H9 (cell line): ENCODE results near the gene ATN1. TPM values are rescaled to one million over a fixed set of nuclear protein-coding genes. Genes with fewer than 3 reads are reported as not detected.
A peak's percentile ranks its signal among the peaks of the same experiment; 100 is the strongest.

Experiments
- DNase-seq: peaks from one replicate; pipeline ENCODE4 v3.0.0-alpha.2; 2017
- H2AFZ ChIP-seq: one replicate; pipeline ENCODE4 v1.6.1; 2013; ENCODE audit warnings: mild to moderate bottlenecking, low read length, control low read depth, moderate library complexity
- H2AK5ac ChIP-seq: 2 replicates; pipeline ENCODE4 v1.6.1; 2013; ENCODE audit warnings: low read length, control low read depth, mixed read lengths; ENCODE audit not compliant: insufficient read length
- H2BK120ac ChIP-seq: one replicate; pipeline ENCODE4 v1.6.1; 2013; ENCODE audit warnings: low read depth, mild to moderate bottlenecking, low read length, control low read depth, inconsistent platforms; ENCODE audit not compliant: poor library complexity, severe bottlenecking
- H2BK12ac ChIP-seq: 2 replicates; pipeline ENCODE4 v1.6.1; 2013; ENCODE audit warnings: low read length, control low read depth, mixed read lengths, low read depth; ENCODE audit not compliant: insufficient read length
- H2BK15ac ChIP-seq: 2 replicates; pipeline ENCODE4 v1.6.1; 2013; ENCODE audit warnings: low read depth, low read length, control low read depth
- H2BK20ac ChIP-seq: one replicate; pipeline ENCODE4 v1.6.1; 2013; ENCODE audit warnings: low read depth, mild to moderate bottlenecking, low read length, control low read depth, inconsistent platforms; ENCODE audit not compliant: poor library complexity, severe bottlenecking
- H2BK5ac ChIP-seq: 2 replicates; pipeline ENCODE4 v1.6.1; 2013; ENCODE audit warnings: low read length, control low read depth, mixed read lengths; ENCODE audit not compliant: insufficient read length
- H3K14ac ChIP-seq: 2 replicates; pipeline ENCODE4 v1.6.1; 2013; ENCODE audit warnings: low read length, control low read depth; ENCODE audit not compliant: insufficient read depth
- H3K18ac ChIP-seq: 2 replicates; pipeline ENCODE4 v1.6.1; 2013; ENCODE audit warnings: low read depth, mild to moderate bottlenecking, mixed read lengths, low read length, control low read depth; ENCODE audit not compliant: insufficient read length
- H3K23ac ChIP-seq: 2 replicates; pipeline ENCODE4 v1.6.1; 2013; ENCODE audit warnings: low read length, control low read depth, mixed read lengths, low read depth; ENCODE audit not compliant: insufficient read length
- H3K23me2 ChIP-seq: 2 replicates; pipeline ENCODE4 v1.6.1; 2013; ENCODE audit warnings: low read depth, mild to moderate bottlenecking, mixed read lengths, low read length, control low read depth; ENCODE audit not compliant: insufficient read length, poor library complexity, severe bottlenecking
- H3K27ac ChIP-seq: 2 replicates; pipeline ENCODE4 v1.5.1; 2013; ENCODE audit warnings: low read length, control low read depth, mixed read lengths, low read depth; ENCODE audit not compliant: insufficient read length
- H3K27me3 ChIP-seq: 2 replicates; pipeline ENCODE4 v1.6.1; 2013; ENCODE audit warnings: low read length, control low read depth, inconsistent platforms; ENCODE audit not compliant: insufficient read depth
- H3K4ac ChIP-seq: 2 replicates; pipeline ENCODE4 v1.6.1; 2013; ENCODE audit warnings: low read depth, mild to moderate bottlenecking, control low read depth, inconsistent platforms, low read length, moderate library complexity
- H3K4me1 ChIP-seq: 2 replicates; pipeline ENCODE4 v1.6.1; 2013; ENCODE audit warnings: low read length, control low read depth, inconsistent platforms; ENCODE audit not compliant: insufficient read depth
- H3K4me2 ChIP-seq: 2 replicates; pipeline ENCODE4 v1.6.1; 2013; ENCODE audit warnings: low read length, control low read depth, mixed read lengths; ENCODE audit not compliant: insufficient read length, insufficient read depth
- H3K56ac ChIP-seq: 2 replicates; pipeline ENCODE4 v1.6.1; 2013; ENCODE audit warnings: low read depth, mild to moderate bottlenecking, mixed read lengths, low read length, control low read depth; ENCODE audit not compliant: insufficient read length
- H3K79me1 ChIP-seq: 2 replicates; pipeline ENCODE4 v1.6.1; 2013; ENCODE audit warnings: low read depth, mild to moderate bottlenecking, moderate library complexity, low read length, control low read depth, inconsistent platforms; ENCODE audit not compliant: insufficient read depth, poor library complexity, severe bottlenecking
- H3K79me2 ChIP-seq: 2 replicates; pipeline ENCODE4 v1.6.1; 2013; ENCODE audit warnings: low read length, control low read depth, inconsistent platforms; ENCODE audit not compliant: insufficient read depth
- H3K9ac ChIP-seq: 2 replicates; pipeline ENCODE4 v1.6.1; 2013; ENCODE audit warnings: low read length, control low read depth, mixed read lengths; ENCODE audit not compliant: insufficient read length; ENCODE audit errors: extremely low read depth
- H3K9me3 ChIP-seq: one replicate; pipeline ENCODE4 v1.6.1; 2013; ENCODE audit warnings: low read depth, low read length, inconsistent platforms; ENCODE audit not compliant: control insufficient read depth
- H3T11ph ChIP-seq: one replicate; pipeline ENCODE4 v1.6.1; 2013; ENCODE audit warnings: mild to moderate bottlenecking, low read length, control low read depth, inconsistent platforms
- H4K20me1 ChIP-seq: one replicate; pipeline ENCODE4 v1.6.1; 2013; ENCODE audit not compliant: control insufficient read depth, insufficient read length, insufficient read depth
- H4K5ac ChIP-seq: 2 replicates; pipeline ENCODE4 v1.6.1; 2013; ENCODE audit warnings: low read depth, mild to moderate bottlenecking, mixed read lengths, low read length, control low read depth; ENCODE audit not compliant: insufficient read length
- H4K8ac ChIP-seq: replicated peaks from 2 replicates; pipeline ENCODE4 v1.6.1; 2013; ENCODE audit warnings: low read length, control low read depth, mixed read lengths, low read depth; ENCODE audit not compliant: insufficient read length
- H4K91ac ChIP-seq: 2 replicates; pipeline ENCODE4 v1.6.1; 2013; ENCODE audit warnings: low read depth, mild to moderate bottlenecking, moderate library complexity, mixed read lengths, low read length, control low read depth; ENCODE audit not compliant: insufficient read length
- H3K27ac Mint-ChIP-seq, 3 experiments: 2 replicates in 2 of 3; 3 replicates in 1 of 3; pipeline ENCODE4 v1.8.0; 2020 to 2021; ENCODE audit warnings: mixed read lengths in 3 of 3, mild to moderate bottlenecking in 1 of 3, moderate library complexity in 1 of 3
- H3K27me3 Mint-ChIP-seq: 2 replicates; pipeline ENCODE4 v1.8.0; 2021; ENCODE audit warnings: low read depth, mild to moderate bottlenecking, moderate library complexity, mixed read lengths
- H3K36me3 Mint-ChIP-seq, 3 experiments: 2 replicates in 2 of 3; 3 replicates in 1 of 3; pipeline ENCODE4 v1.8.0; 2020 to 2021; ENCODE audit warnings: low read depth in 3 of 3, mixed read lengths in 3 of 3; ENCODE audit not compliant: insufficient read depth in 1 of 3
- H3K4me1 Mint-ChIP-seq, 2 experiments: 2 replicates each; pipeline ENCODE4 v1.8.0; 2020; ENCODE audit warnings: mixed read lengths in 2 of 2
- H3K4me3 Mint-ChIP-seq, 2 experiments: 2 replicates in 1 of 2; 3 replicates in 1 of 2; pipeline ENCODE4 v1.8.0; 2020 to 2021; ENCODE audit warnings: mild to moderate bottlenecking in 2 of 2, mixed read lengths in 2 of 2, moderate library complexity in 1 of 2
- H3K9me3 Mint-ChIP-seq, 2 experiments: 2 replicates in 1 of 2; 3 replicates in 1 of 2; pipeline ENCODE4 v1.8.0; 2020; ENCODE audit warnings: mild to moderate bottlenecking in 2 of 2, mixed read lengths in 2 of 2, moderate library complexity in 1 of 2
- WGBS: extraction: QIAGEN DNeasy Blood & Tissue Kit; methylation state at CpG from one replicate; pipeline ENCODE4 v1.1.7; 2013; ENCODE audit warnings: missing lambda C conversion rate, low lambda C conversion rate, mixed read lengths; ENCODE audit not compliant: insufficient read length; ENCODE audit errors: extremely low coverage; 5-methylcytosine and 5-hydroxymethylcytosine counted together
- total RNA-seq: library from RNA; stranded (reverse); gene quantifications from 2 replicates; pipeline ENCODE4 v1.2.1, GENCODE V29; 2021
- TF ChIP-seq, protein P1 (sequence below): fragments of 200-600 bp; sonication (generic); conservative IDR thresholded peaks from 3 replicates; pipeline ENCODE4 v1.8.0; 2021; ENCODE audit warnings: antibody characterized with exemption, mild to moderate bottlenecking

The ATN1 gene
- total RNA-seq, 1 experiment from 2014 or later, result 103 TPM

DNA sequence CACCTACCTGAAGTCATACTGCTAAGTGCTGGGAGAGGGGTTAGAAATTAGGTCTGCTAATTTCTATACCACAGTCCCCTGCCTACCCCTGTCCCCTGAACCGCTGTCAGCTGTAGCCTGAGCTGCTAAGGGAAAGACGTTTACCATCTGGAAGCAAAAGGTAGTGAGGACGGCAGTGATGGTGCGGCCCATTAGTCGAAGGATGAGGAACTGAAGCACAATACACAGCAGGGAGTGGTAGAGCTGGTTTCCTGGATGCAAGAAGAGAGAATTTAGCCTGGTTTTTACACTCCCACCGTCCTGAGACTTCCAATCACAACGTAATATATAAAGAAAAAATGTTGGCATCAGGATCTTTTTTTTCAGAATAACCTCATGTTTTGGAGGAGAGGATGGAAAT lies 54.8 kb downstream of the ATN1 start:
- H3K27ac Mint-ChIP-seq, result peak overlapping the region in 2 of 3 experiments; percentile 1 to 46; a peak in 2 of 7 replicates
- Histone ChIP-seq H4K91ac (no peak overlapping the region), H2BK5ac (no peak overlapping the region), H3K4me1 (no peaks in the 10 kb centered on the region; the same call in 1 of the 2 replicates), H4K8ac (no peak overlapping the region), H3K23me2 (no peaks in the 10 kb centered on the region), H3K27ac (no peak overlapping the region), H2BK15ac (no peak overlapping the region), H3K9me3 (no peaks in the 10 kb centered on the region), H3K56ac (no peak overlapping the region), H2BK120ac (no peak overlapping the region), H3K27me3 (no peaks in the 10 kb centered on the region), H3T11ph (no peak overlapping the region), H2BK12ac (no peak overlapping the region), H3K18ac (no peak overlapping the region), H3K4ac (no peak overlapping the region), H2BK20ac (no peak overlapping the region), H4K20me1 (no peaks in the 10 kb centered on the region), H2AK5ac (no peak overlapping the region), H3K4me2 (no peak overlapping the region), H3K79me2 (no peaks in the 10 kb centered on the region), H3K9ac (no peak overlapping the region), H3K79me1 (no peaks in the 10 kb centered on the region), H2AFZ (no peak overlapping the region), H4K5ac (no peak overlapping the region), H3K14ac (no peak overlapping the region), H3K23ac (no peak overlapping the region)
- TF ChIP-seq, protein P1, sequence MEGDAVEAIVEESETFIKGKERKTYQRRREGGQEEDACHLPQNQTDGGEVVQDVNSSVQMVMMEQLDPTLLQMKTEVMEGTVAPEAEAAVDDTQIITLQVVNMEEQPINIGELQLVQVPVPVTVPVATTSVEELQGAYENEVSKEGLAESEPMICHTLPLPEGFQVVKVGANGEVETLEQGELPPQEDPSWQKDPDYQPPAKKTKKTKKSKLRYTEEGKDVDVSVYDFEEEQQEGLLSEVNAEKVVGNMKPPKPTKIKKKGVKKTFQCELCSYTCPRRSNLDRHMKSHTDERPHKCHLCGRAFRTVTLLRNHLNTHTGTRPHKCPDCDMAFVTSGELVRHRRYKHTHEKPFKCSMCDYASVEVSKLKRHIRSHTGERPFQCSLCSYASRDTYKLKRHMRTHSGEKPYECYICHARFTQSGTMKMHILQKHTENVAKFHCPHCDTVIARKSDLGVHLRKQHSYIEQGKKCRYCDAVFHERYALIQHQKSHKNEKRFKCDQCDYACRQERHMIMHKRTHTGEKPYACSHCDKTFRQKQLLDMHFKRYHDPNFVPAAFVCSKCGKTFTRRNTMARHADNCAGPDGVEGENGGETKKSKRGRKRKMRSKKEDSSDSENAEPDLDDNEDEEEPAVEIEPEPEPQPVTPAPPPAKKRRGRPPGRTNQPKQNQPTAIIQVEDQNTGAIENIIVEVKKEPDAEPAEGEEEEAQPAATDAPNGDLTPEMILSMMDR, result no peak
- H3K27me3 Mint-ChIP-seq, result no peaks in the 10 kb centered on the region; the same call in 1 of the 2 replicates
- DNase-seq, result no peak
- no peaks in the 10 kb centered on the region for H3K9me3 Mint-ChIP-seq
- no CpG with 5 or more reads among the region's 7 CpGs for WGBS
- H3K4me3 Mint-ChIP-seq, result no peak overlapping the region; a peak in 1 of 5 replicates
- peaks cover 6 to 50% (median 45%) of the 10 kb centered on the region in 3 experiments; a peak in 6 of 7 replicates for H3K36me3 Mint-ChIP-seq
- H3K4me1 Mint-ChIP-seq, result peaks cover 3 to 10% of the 10 kb centered on the region in 2 experiments
